AG09309 (cell line): Measurements from ENCODE around the gene COPB2.

Experiments used
- DNase-seq: peaks from one replicate; pipeline ENCODE4 v3.0.0-alpha.2; 2010; ENCODE audit warnings: low read depth
- H3K4me3 ChIP-seq: 2 replicates; pipeline ENCODE4 v1.5.1; 2011; ENCODE audit warnings: mild to moderate bottlenecking, low read depth, low read length, moderate library complexity; ENCODE audit not compliant: control insufficient read depth
- CTCF ChIP-seq: IDR thresholded peaks from 2 replicates; pipeline ENCODE4 v1.5.1; 2011; ENCODE audit warnings: mild to moderate bottlenecking, low read depth, low read length, inconsistent platforms; ENCODE audit not compliant: insufficient read depth, control insufficient read depth; ENCODE audit errors: missing control alignments

COPB2 gene

GRCh38 chr3:139317215-139317614 lies 72.2 kb downstream of the COPB2 start:
- TF ChIP-seq CTCF = no peak
- DNase-seq = no peak
- no peak overlapping the region for H3K4me3 ChIP-seq

GRCh38 chr3:139313921-139314320 lies 75.5 kb downstream of the COPB2 start:
- TF ChIP-seq CTCF = no peak
- H3K4me3 ChIP-seq = no peak overlapping the region
- DNase-seq = no peak

DNA sequence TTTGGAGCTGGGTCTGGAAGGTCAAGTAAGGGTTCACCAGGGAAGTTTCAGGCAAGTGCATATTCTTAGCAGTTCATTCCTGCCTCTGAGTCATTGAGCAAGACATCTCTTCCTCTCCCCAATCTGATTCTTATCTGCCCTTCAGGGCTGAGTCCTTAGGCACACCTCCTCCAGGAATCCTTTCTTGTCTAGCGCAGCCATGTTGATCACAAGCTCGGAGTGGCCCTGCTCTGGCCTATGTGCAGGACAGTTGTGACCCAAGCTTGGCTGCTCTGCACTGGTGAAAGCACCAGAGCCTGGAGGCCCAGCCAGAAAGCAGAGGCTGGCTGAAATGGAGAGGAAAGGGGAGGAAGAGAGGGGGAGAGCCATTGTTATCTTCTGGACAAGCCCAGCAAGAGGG lies 76.5 kb downstream of the COPB2 start:
- TF ChIP-seq CTCF = no peak
- H3K4me3 ChIP-seq = no peak overlapping the region
- DNase-seq = no peak

DNA sequence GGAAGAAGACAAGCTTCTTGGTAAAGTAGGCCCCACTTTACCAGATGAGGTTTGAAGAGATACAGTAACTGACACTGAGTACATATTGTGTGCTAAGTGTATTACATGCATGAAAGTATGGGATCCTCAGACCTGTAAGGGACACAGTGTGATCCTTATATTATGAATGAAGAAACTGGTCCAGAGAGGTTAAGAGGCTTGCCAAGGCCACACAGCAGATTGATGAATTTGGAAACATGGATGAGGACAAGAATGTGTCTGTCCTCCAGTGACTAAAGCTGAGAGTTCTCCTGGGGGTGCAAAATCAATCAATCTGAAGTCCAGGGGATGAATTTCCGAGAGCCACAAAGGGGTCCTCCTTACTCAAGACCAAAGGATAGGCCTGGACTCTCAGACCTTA lies 77.0 kb downstream of the COPB2 start:
- DNase-seq = no peak
- H3K4me3 ChIP-seq = no peak overlapping the region
- TF ChIP-seq CTCF = no peak

GRCh38 chr3:139311557-139311956 lies 77.9 kb downstream of the COPB2 start:
- TF ChIP-seq CTCF = no peak
- no peak for DNase-seq
- no peak overlapping the region for H3K4me3 ChIP-seq

- TF ChIP-seq CTCF = no peak
- peak; percentile 95 for DNase-seq
- H3K4me3 ChIP-seq = no peak overlapping the region
Measured at GRCh38 chr3:139310474-139310933, 78.9 kb downstream of the COPB2 start.

- no peak for TF ChIP-seq CTCF
- DNase-seq = no peak
- no peak overlapping the region for H3K4me3 ChIP-seq
Measured at GRCh38 chr3:139309880-139310279, 79.6 kb downstream of the COPB2 start.
